Measurements from ENCODE around the gene HMGN5. TPM values are rescaled to one million over a fixed set of nuclear protein-coding genes. Genes with fewer than 3 reads are reported as not detected.
A peak's percentile ranks its signal among the peaks of the same experiment; 100 is the strongest.

Gene HMGN5
- total and polyA plus RNA-seq, 4 donors, result 5.3 to 12.0 (median 5.8) TPM

GRCh38 chrX:81201071-81201470, 642 bp downstream of the HMGN5 start:
- 44 to 50% methylated on average over 1 of the region's 1 CpG for WGBS, 2 donors

DNA sequence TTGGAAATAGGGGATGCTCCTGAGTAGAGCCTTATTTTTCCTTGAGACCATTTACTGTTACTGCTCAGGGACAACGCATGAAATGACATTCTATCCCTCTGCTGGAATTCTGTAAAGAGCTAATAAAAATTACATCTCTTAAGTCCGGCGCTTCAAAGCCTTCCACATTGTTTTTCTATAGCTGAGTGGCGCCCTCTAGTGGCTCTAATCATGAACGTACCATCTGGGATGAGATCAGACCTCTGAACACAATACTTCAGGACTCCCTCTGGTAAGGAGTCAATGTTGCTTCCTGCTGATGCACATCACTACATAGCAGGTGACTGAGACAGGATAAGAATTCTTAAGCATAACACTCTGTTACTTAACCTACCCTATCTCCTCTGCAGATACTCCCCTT, 6.0 kb downstream of the HMGN5 start:
- WGBS, 2 donors, result 7 to 13% methylated on average over 5 of the region's 5 CpGs
- Histone ChIP-seq H3K4me3 (no peak overlapping the region), H3K27ac (ENCODE audit: low read depth in 1 of 2, low read length in 1 of 2) (no peak overlapping the region), H3K9me3 (ENCODE audit: control insufficient read depth in 4 of 4, insufficient read depth in 3 of 4, low read length in 3 of 4) (peaks cover 0 to 4% (median 0%) of the 10 kb centered on the region in 4 donors), H3K27me3 (ENCODE audit: control insufficient read depth in 3 of 3, insufficient read depth in 3 of 3, low read length in 2 of 3) (no peaks in the 10 kb centered on the region), H3K9ac (ENCODE audit: insufficient read depth in 1 of 2, low read length in 2 of 2) (no peak overlapping the region), H3K36me3 (ENCODE audit: control insufficient read depth in 4 of 4, insufficient read depth in 4 of 4, low read length in 4 of 4) (no peaks in the 10 kb centered on the region), H3K4me1 (ENCODE audit: control insufficient read depth in 5 of 5, insufficient read depth in 5 of 5, low read length in 5 of 5) (no peaks in the 10 kb centered on the region)
- ATAC-seq (ENCODE audit: insufficient read depth, low FRiP score) (no peak), DNase-seq (peak; percentile 21 to 55 (median 39))
- TF ChIP-seq CTCF (IDR thresholded peaks at IDR 0.05; ENCODE audit: control extremely low read depth, extremely low read depth), result peak; percentile 41

More at GRCh38 chrX:81201071-81201470, 642 bp downstream of the HMGN5 start:
- ATAC-seq (ENCODE audit: insufficient read depth, low FRiP score), result no peak
- Histone ChIP-seq H3K9ac (ENCODE audit: insufficient read depth in 1 of 2, low read length in 2 of 2) (peak overlapping the region; percentile 17 to 97), H3K27me3 (ENCODE audit: control insufficient read depth in 3 of 3, insufficient read depth in 3 of 3, low read length in 2 of 3) (no peaks in the 10 kb centered on the region), H3K9me3 (ENCODE audit: control insufficient read depth in 4 of 4, insufficient read depth in 3 of 4, low read length in 3 of 4) (no peaks in the 10 kb centered on the region), H3K27ac (ENCODE audit: low read depth in 1 of 2, low read length in 1 of 2) (no peak overlapping the region), H3K36me3 (ENCODE audit: control insufficient read depth in 4 of 4, insufficient read depth in 4 of 4, low read length in 4 of 4) (no peaks in the 10 kb centered on the region), H3K4me3 (no peak overlapping the region), H3K4me1 (ENCODE audit: control insufficient read depth in 5 of 5, insufficient read depth in 5 of 5, low read length in 5 of 5) (peaks cover 0 to 2% (median 0%) of the 10 kb centered on the region in 5 donors)
- peak in 2 of 3 donors; percentile 52 for DNase-seq
- no peak for TF ChIP-seq CTCF (IDR thresholded peaks at IDR 0.05; ENCODE audit: control extremely low read depth, extremely low read depth)

GRCh38 chrX:81195259-81195658, 6.5 kb downstream of the HMGN5 start:
- 84 to 94% methylated on average over 2 of the region's 2 CpGs for WGBS, 2 donors
- ATAC-seq (ENCODE audit: insufficient read depth, low FRiP score), result no peak

More at GRCh38 chrX:81195259-81195658, 6.5 kb downstream of the HMGN5 start:
- no peaks in the 10 kb centered on the region for H3K27me3 ChIP-seq (ENCODE audit: control insufficient read depth in 3 of 3, insufficient read depth in 3 of 3, low read length in 2 of 3)
- peaks cover 0 to 4% (median 0%) of the 10 kb centered on the region in 4 donors for H3K9me3 ChIP-seq (ENCODE audit: control insufficient read depth in 4 of 4, insufficient read depth in 3 of 4, low read length in 3 of 4)
- no peak overlapping the region for H3K4me3 ChIP-seq
- no peak for DNase-seq
- H3K4me1 ChIP-seq (ENCODE audit: control insufficient read depth in 5 of 5, insufficient read depth in 5 of 5, low read length in 5 of 5), result no peaks in the 10 kb centered on the region
- no peak overlapping the region for H3K27ac ChIP-seq (ENCODE audit: low read depth in 1 of 2, low read length in 1 of 2)
- no peak for TF ChIP-seq CTCF (IDR thresholded peaks at IDR 0.05; ENCODE audit: control extremely low read depth, extremely low read depth)
- H3K9ac ChIP-seq (ENCODE audit: insufficient read depth in 1 of 2, low read length in 2 of 2), result no peak overlapping the region
- no peaks in the 10 kb centered on the region for H3K36me3 ChIP-seq (ENCODE audit: control insufficient read depth in 4 of 4, insufficient read depth in 4 of 4, low read length in 4 of 4)

All from lung (tissue), 12 donors.